Neuronal stem cell (in vitro differentiated cells): Measurements from ENCODE around the gene ZNF385B.

Source experiments
- DNase-seq: peaks from one replicate; pipeline ENCODE4 v3.0.0-alpha.2; 2013; ENCODE audit warnings: low spot score
- H2AFZ ChIP-seq: one replicate; pipeline ENCODE4 v1.6.1; 2013; ENCODE audit warnings: mild to moderate bottlenecking, low read length, inconsistent platforms
- H2AK5ac ChIP-seq: 2 replicates; pipeline ENCODE4 v1.6.1; 2013; ENCODE audit warnings: low read depth, mild to moderate bottlenecking, inconsistent platforms, low read length, moderate library complexity, mixed read lengths
- H2BK120ac ChIP-seq: 2 replicates; pipeline ENCODE4 v1.6.1; 2013; ENCODE audit warnings: low read depth, mild to moderate bottlenecking, inconsistent platforms, low read length, moderate library complexity, mixed read lengths
- H2BK12ac ChIP-seq: one replicate; pipeline ENCODE4 v1.6.1; 2013; ENCODE audit warnings: low read length, inconsistent platforms
- H2BK15ac ChIP-seq: 2 replicates; pipeline ENCODE4 v1.6.1; 2013; ENCODE audit warnings: mild to moderate bottlenecking, low read length, inconsistent platforms, mixed read lengths
- H2BK5ac ChIP-seq: one replicate; pipeline ENCODE4 v1.6.1; 2013; ENCODE audit warnings: inconsistent platforms, mild to moderate bottlenecking, low read length, moderate library complexity
- H3K14ac ChIP-seq: one replicate; pipeline ENCODE4 v1.6.1; 2013; ENCODE audit warnings: low read length, inconsistent platforms
- H3K18ac ChIP-seq: 2 replicates; pipeline ENCODE4 v1.6.1; 2013; ENCODE audit warnings: low read length, inconsistent platforms
- H3K23ac ChIP-seq: 2 replicates; pipeline ENCODE4 v1.6.1; 2013; ENCODE audit warnings: low read depth, mild to moderate bottlenecking, mixed read lengths, low read length, inconsistent platforms; ENCODE audit not compliant: poor library complexity
- H3K27ac ChIP-seq: replicated peaks from 3 replicates; pipeline ENCODE4 v1.5.1; 2013; ENCODE audit warnings: low read length, inconsistent platforms
- H3K27me3 ChIP-seq, 3 experiments: 2 replicates each; pipeline ENCODE4 v1.6.1; 2013; ENCODE audit warnings: low read length in 3 of 3, mild to moderate bottlenecking in 2 of 3, inconsistent platforms in 1 of 3, low read depth in 1 of 3, mixed read lengths in 1 of 3, moderate library complexity in 1 of 3; ENCODE audit not compliant: control insufficient read depth in 3 of 3, insufficient read depth in 3 of 3
- H3K36me3 ChIP-seq, 2 donors: replicated peaks in 1 of 2; 2 replicates each; pipeline ENCODE4 v1.6.1; 2013; ENCODE audit warnings: low read length in 2 of 2; ENCODE audit not compliant: control insufficient read depth in 2 of 2, insufficient read depth in 2 of 2
- H3K4ac ChIP-seq: 2 replicates; pipeline ENCODE4 v1.6.1; 2013; ENCODE audit warnings: inconsistent platforms, mild to moderate bottlenecking, low read length, moderate library complexity
- H3K4me1 ChIP-seq, 2 donors: 1 replicate in 1 of 2; 2 replicates in 1 of 2; pipeline ENCODE4 v1.6.1; 2013; ENCODE audit warnings: low read length in 2 of 2, low read depth in 1 of 2; ENCODE audit not compliant: control insufficient read depth in 2 of 2, insufficient read depth in 1 of 2
- H3K4me2 ChIP-seq: one replicate; pipeline ENCODE4 v1.6.1; 2013; ENCODE audit warnings: mild to moderate bottlenecking, low read length, inconsistent platforms; ENCODE audit not compliant: insufficient read depth, poor library complexity, severe bottlenecking
- H3K4me3 ChIP-seq, 2 donors: 2 replicates each; pipeline ENCODE4 v1.5.1; 2013; ENCODE audit warnings: low read length in 2 of 2, mild to moderate bottlenecking in 2 of 2, inconsistent platforms in 1 of 2, moderate library complexity in 1 of 2
- H3K79me1 ChIP-seq: one replicate; pipeline ENCODE4 v1.6.1; 2013; ENCODE audit warnings: low read depth, mild to moderate bottlenecking, inconsistent platforms, low read length, moderate library complexity
- H3K9ac ChIP-seq: one replicate; pipeline ENCODE4 v1.6.1; 2013; ENCODE audit warnings: mild to moderate bottlenecking, low read depth, low read length, inconsistent platforms; ENCODE audit not compliant: poor library complexity
- H3K9me3 ChIP-seq, 2 donors: replicated peaks in 1 of 2; 2 replicates each; pipeline versions ENCODE3 to v1.6.1; 2013; ENCODE audit warnings: low read length in 2 of 2, mild to moderate bottlenecking in 2 of 2, inconsistent platforms in 1 of 2, low read depth in 1 of 2, mixed read lengths in 1 of 2, moderate library complexity in 1 of 2; ENCODE audit not compliant: control insufficient read depth in 2 of 2, insufficient read depth in 1 of 2
- H4K8ac ChIP-seq: one replicate; pipeline ENCODE4 v1.6.1; 2013; ENCODE audit warnings: low read depth, mild to moderate bottlenecking, inconsistent platforms, low read length, moderate library complexity
- H4K91ac ChIP-seq: one replicate; pipeline ENCODE4 v1.6.1; 2013; ENCODE audit warnings: low read length, low read depth, mild to moderate bottlenecking, inconsistent platforms; ENCODE audit not compliant: poor library complexity
- WGBS, 2 donors: extraction: QIAGEN DNeasy Blood & Tissue Kit; methylation state at CpG; one replicate each; pipeline ENCODE4 v1.1.7; 2013; ENCODE audit warnings: missing lambda C conversion rate in 2 of 2, mixed read lengths in 1 of 2; ENCODE audit not compliant: insufficient read length in 2 of 2, insufficient replicate concordance in 1 of 2; ENCODE audit errors: extremely low coverage in 2 of 2; 5-methylcytosine and 5-hydroxymethylcytosine counted together

ZNF385B gene

DNA sequence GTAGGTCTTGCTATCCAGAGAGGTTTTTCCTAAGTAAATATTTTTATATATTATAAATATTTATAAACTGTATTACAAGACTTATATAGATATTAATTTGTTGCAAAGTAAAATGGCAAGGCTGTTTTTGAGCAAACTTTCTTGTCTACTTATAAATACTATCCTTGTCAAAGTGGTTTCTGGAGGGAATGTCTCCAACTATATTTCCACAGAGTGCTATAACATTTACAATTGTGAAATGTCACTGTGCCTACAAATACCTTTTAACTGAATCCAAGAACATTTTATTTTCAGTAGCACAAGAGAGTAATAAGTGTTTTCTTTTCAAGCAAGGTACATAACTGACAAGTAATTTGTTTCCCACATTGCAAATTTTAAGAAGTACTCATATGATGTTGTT lies 256.8 kb downstream of the ZNF385B start:
- no peak for DNase-seq
- H3K9me3 ChIP-seq = no peaks in the 10 kb centered on the region
- H3K4me1 ChIP-seq = peaks cover 0 to 4% of the 10 kb centered on the region in 2 donors

DNA sequence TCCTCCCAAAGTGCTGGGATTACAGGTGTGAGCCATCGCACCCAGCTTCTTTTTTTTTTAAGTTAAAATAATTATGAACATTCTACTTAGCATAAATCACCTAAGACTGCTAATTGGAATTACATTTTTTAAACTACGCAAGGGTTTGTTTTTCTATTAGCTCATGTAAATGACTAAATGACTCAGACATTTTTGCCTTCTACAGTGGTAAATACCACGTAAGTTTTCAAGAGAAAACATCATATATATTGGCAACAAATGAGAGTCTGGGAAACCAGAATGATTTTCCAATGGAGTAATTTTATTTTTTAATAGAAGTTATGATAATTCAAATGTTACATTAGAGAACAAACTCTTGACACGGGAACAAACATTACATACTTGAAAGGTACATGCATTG lies 259.0 kb downstream of the ZNF385B start:
- Histone ChIP-seq H3K4me1 (no peaks in the 10 kb centered on the region), H2AFZ (no peak overlapping the region), H3K9me3 (no peaks in the 10 kb centered on the region), H4K8ac (no peak overlapping the region), H3K9ac (no peak overlapping the region), H2BK15ac (no peak overlapping the region), H2BK120ac (no peak overlapping the region), H3K4me2 (no peak overlapping the region), H4K91ac (no peak overlapping the region), H3K4ac (no peak overlapping the region), H2BK12ac (no peak overlapping the region), H3K23ac (no peak overlapping the region), H3K36me3 (no peaks in the 10 kb centered on the region), H3K27me3 (no peaks in the 10 kb centered on the region), H2AK5ac (no peak overlapping the region), H2BK5ac (no peak overlapping the region), H3K4me3 (no peak overlapping the region), H3K79me1 (no peaks in the 10 kb centered on the region), H3K18ac (no peak overlapping the region), H3K27ac (no peak overlapping the region), H3K14ac (no peak overlapping the region)
- DNase-seq = no peak
- WGBS, 2 donors = no CpG with 5 or more reads among the region's 4 CpGs

More for the DNA sequence above, 256.8 kb downstream of the ZNF385B start:
- H3K27ac ChIP-seq = no peak overlapping the region
- no peak overlapping the region for H3K4me2 ChIP-seq
- H3K23ac ChIP-seq = no peak overlapping the region
- H3K14ac ChIP-seq = no peak overlapping the region
- no peaks in the 10 kb centered on the region for H3K27me3 ChIP-seq
- H2AFZ ChIP-seq = no peak overlapping the region
- H3K9ac ChIP-seq = no peak overlapping the region
- no peaks in the 10 kb centered on the region for H3K79me1 ChIP-seq
- no peak overlapping the region for H4K91ac ChIP-seq
- H2BK12ac ChIP-seq = no peak overlapping the region
- no peak overlapping the region for H3K18ac ChIP-seq
- H2AK5ac ChIP-seq = no peak overlapping the region
- H4K8ac ChIP-seq = no peak overlapping the region
- no peak overlapping the region for H2BK15ac ChIP-seq
- no peak overlapping the region for H2BK120ac ChIP-seq
- no peak overlapping the region for H3K4ac ChIP-seq
- H2BK5ac ChIP-seq = no peak overlapping the region
- H3K4me3 ChIP-seq = no peak overlapping the region
- H3K36me3 ChIP-seq = no peaks in the 10 kb centered on the region

DNA sequence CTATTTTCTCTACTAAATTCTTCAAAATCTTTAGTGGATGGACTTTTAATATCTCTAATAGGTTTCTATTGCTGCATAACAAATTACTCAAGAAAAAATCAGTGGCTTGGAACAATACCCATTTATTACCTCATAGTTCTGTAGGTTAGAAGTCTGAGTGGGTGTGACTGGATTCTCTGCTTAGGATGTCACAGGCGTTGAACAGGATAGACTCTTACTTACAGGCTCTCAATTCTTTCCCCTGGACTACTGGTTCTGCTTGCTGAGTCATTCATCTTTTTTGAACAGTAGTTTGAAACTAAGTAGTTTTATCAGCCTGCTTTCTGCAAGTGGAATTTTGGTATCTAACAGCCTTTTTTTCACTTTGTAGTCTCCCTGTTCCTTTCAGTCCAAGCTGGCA lies 265.4 kb downstream of the ZNF385B start:
- Histone ChIP-seq H3K79me1 (no peaks in the 10 kb centered on the region), H3K18ac (no peak overlapping the region), H3K9ac (no peak overlapping the region), H2BK12ac (no peak overlapping the region), H3K36me3 (no peaks in the 10 kb centered on the region), H3K4ac (no peak overlapping the region), H3K4me2 (no peak overlapping the region), H4K8ac (no peak overlapping the region), H3K23ac (no peak overlapping the region), H2BK120ac (no peak overlapping the region), H3K14ac (no peak overlapping the region), H3K4me3 (no peak overlapping the region), H3K4me1 (no peaks in the 10 kb centered on the region), H3K27ac (no peak overlapping the region), H4K91ac (no peak overlapping the region), H2AFZ (no peak overlapping the region), H3K9me3 (no peaks in the 10 kb centered on the region), H2BK5ac (no peak overlapping the region), H2AK5ac (no peak overlapping the region), H2BK15ac (no peak overlapping the region), H3K27me3 (no peaks in the 10 kb centered on the region)
- WGBS, 2 donors = no CpG with 5 or more reads among the region's 1 CpG
- DNase-seq = no peak

DNA sequence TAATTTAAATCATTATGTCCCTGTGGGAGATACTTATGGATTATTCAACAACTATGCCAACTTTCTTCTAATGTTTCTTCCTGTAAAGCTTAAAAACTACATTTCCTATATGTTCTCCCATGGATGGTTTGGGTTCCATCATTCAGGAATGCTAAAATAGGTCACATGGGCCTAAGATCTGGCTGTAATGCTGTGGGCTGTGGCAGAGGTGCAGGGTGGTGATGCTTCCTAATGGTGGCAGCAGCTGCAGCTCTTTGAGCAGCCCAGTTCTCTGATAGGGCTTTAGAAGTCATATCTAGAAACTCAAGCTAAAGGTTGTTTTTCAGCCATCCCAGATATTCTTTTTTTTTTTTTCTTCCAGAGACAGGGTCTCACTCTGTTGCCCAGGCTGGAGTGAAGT lies 266.1 kb downstream of the ZNF385B start:
- Histone ChIP-seq H3K14ac (no peak overlapping the region), H3K36me3 (no peaks in the 10 kb centered on the region), H3K27me3 (no peaks in the 10 kb centered on the region), H3K27ac (no peak overlapping the region), H3K4me2 (no peak overlapping the region), H4K91ac (no peak overlapping the region), H3K4me3 (no peak overlapping the region), H2AK5ac (no peak overlapping the region), H3K9me3 (no peaks in the 10 kb centered on the region), H2AFZ (no peak overlapping the region), H2BK5ac (no peak overlapping the region), H3K4ac (no peak overlapping the region), H2BK120ac (no peak overlapping the region), H4K8ac (no peak overlapping the region), H2BK12ac (no peak overlapping the region), H2BK15ac (no peak overlapping the region), H3K9ac (no peak overlapping the region), H3K23ac (no peak overlapping the region), H3K18ac (no peak overlapping the region), H3K79me1 (no peaks in the 10 kb centered on the region), H3K4me1 (no peaks in the 10 kb centered on the region)
- no peak for DNase-seq
